T-cell (primary cell): ENCODE results near the gene CAPN14. TPM values are rescaled to one million over a fixed set of nuclear protein-coding genes. Genes with fewer than 3 reads are reported as not detected.

ENCODE experiments used
- ATAC-seq, 4 experiments: fragments of 200-7000 bp in 3 of 4; fragments of 150-1000 bp in 1 of 4; cut with Tn5 transposase; replicated peaks in 1 of 4; 1 replicate in 3 of 4; 2 replicates in 1 of 4; pipeline ENCODE4 v1.10.0; 2021; ENCODE audit warnings: moderate library complexity in 3 of 4, mild to moderate bottlenecking in 2 of 4, moderate number of reproducible peaks in 1 of 4
- CTCF ChIA-PET, 2 donors: fragments of 300-600 bp; sonication (Branson Sonifier 250); formaldehyde crosslinking; loops; one replicate each; lab custom pipeline; 2022; ENCODE audit warnings: antibody characterized with exemption in 2 of 2; lab: Charles Lee
- POLR2A ChIA-PET, 2 donors: fragments of 300-600 bp; sonication (Branson Sonifier 250); formaldehyde crosslinking; loops; one replicate each; lab custom pipeline; 2022; ENCODE audit warnings: antibody characterized with exemption in 2 of 2; lab: Charles Lee
- DNase-seq, 35 experiments: peaks; one replicate each; pipeline versions ENCODE4 v3.0.0 to v3.0.0-alpha.2; 2013 to 2023
- H3K27ac ChIP-seq: one replicate; pipeline ENCODE4 v1.5.1; 2013; ENCODE audit warnings: low read length
- H3K27me3 ChIP-seq, 2 experiments: replicated peaks in 1 of 2; 1 replicate in 1 of 2; 2 replicates in 1 of 2; pipeline versions ENCODE4 v1.6.1 to v1.7.0; 2013; ENCODE audit warnings: low read length in 1 of 2, mixed read lengths in 1 of 2; ENCODE audit not compliant: control insufficient read depth in 2 of 2, insufficient read depth in 2 of 2; ENCODE audit errors: extremely low read depth in 1 of 2
- H3K36me3 ChIP-seq, 2 donors: 1 replicate in 1 of 2; 2 replicates in 1 of 2; pipeline versions ENCODE4 v1.6.1 to v1.7.0; 2013; ENCODE audit warnings: low read length in 1 of 2; ENCODE audit not compliant: control insufficient read depth in 2 of 2, insufficient read depth in 1 of 2; ENCODE audit errors: extremely low read depth in 1 of 2
- H3K4me1 ChIP-seq, 2 experiments: 1 replicate in 1 of 2; 2 replicates in 1 of 2; pipeline versions ENCODE4 v1.6.1 to v1.7.0; 2013; ENCODE audit warnings: low read length in 2 of 2, mixed read lengths in 1 of 2; ENCODE audit not compliant: insufficient read depth in 2 of 2, control insufficient read depth in 1 of 2; ENCODE audit errors: extremely low read depth in 1 of 2
- H3K4me3 ChIP-seq, 2 donors: 1 replicate in 1 of 2; 2 replicates in 1 of 2; pipeline versions ENCODE4 v1.5.1 to v1.7.0; 2013; ENCODE audit warnings: mild to moderate bottlenecking in 2 of 2, low read length in 1 of 2, moderate library complexity in 1 of 2; ENCODE audit not compliant: control insufficient read depth in 1 of 2; ENCODE audit errors: extremely low read depth in 1 of 2
- H3K9me3 ChIP-seq: 2 replicates; pipeline ENCODE4 v1.7.0; 2013
- H3K27ac Mint-ChIP-seq, 2 donors: one replicate each; pipeline ENCODE4 v1.8.0; 2020 to 2021; ENCODE audit warnings: mild to moderate bottlenecking in 2 of 2, mixed read lengths in 2 of 2
- H3K27me3 Mint-ChIP-seq, 2 donors: one replicate each; pipeline ENCODE4 v1.8.0; 2021 to 2022; ENCODE audit warnings: mixed read lengths in 2 of 2
- H3K36me3 Mint-ChIP-seq: one replicate; pipeline ENCODE4 v1.8.0; 2021; ENCODE audit warnings: mixed read lengths
- H3K4me1 Mint-ChIP-seq, 3 donors: one replicate each; pipeline ENCODE4 v1.8.0; 2020 to 2022; ENCODE audit warnings: mixed read lengths in 3 of 3, mild to moderate bottlenecking in 1 of 3
- H3K4me3 Mint-ChIP-seq, 3 donors: one replicate each; pipeline ENCODE4 v1.8.0; 2020 to 2022; ENCODE audit warnings: mild to moderate bottlenecking in 3 of 3, mixed read lengths in 3 of 3, moderate library complexity in 3 of 3
- H3K9me3 Mint-ChIP-seq, 3 donors: one replicate each; pipeline ENCODE4 v1.8.0; 2020 to 2022; ENCODE audit warnings: mixed read lengths in 3 of 3
- WGBS: methylation state at CpG from one replicate; pipeline ENCODE4 v1.1.5; 2013; ENCODE audit warnings: missing lambda C conversion rate; ENCODE audit not compliant: insufficient coverage; 5-methylcytosine and 5-hydroxymethylcytosine counted together
- total RNA-seq, 35 experiments: library from RNA in 6 of 35; stranded (reverse) in 6 of 35; fragments of 120-200 nt in 1 of 35; gene quantifications; one replicate each; pipeline versions ENCODE4 v1.2.1 to v1.2.4 and lab custom pipeline; 2013 to 2026

The CAPN14 gene
- total RNA-seq, 5 donors from 2014 or later (not counting 1 experiment from before 2014, with no cell fraction given): 0.15 to 0.76 (median 0.55) TPM

- H3K4me1 ChIP-seq: no peaks in the 10 kb centered on the region
- DNase-seq: no peak
- CTCF ChIA-PET: no interaction called here
- H3K9me3 Mint-ChIP-seq: no peaks in the 10 kb centered on the region
- no peaks in the 10 kb centered on the region for H3K27me3 ChIP-seq
- H3K27me3 Mint-ChIP-seq: no peaks in the 10 kb centered on the region
- H3K36me3 Mint-ChIP-seq: peaks cover 20% of the 10 kb centered on the region
- no peak for ATAC-seq
- H3K9me3 ChIP-seq: no peaks in the 10 kb centered on the region
- peaks cover 0 to 4% of the 10 kb centered on the region in 2 donors for H3K36me3 ChIP-seq
- H3K4me3 Mint-ChIP-seq: no peak overlapping the region
- no peak overlapping the region for H3K4me3 ChIP-seq
- WGBS: 86% methylated on average over 9 of the region's 10 CpGs
- no peak overlapping the region for H3K27ac Mint-ChIP-seq
- POLR2A ChIA-PET: no interaction called here
- no peak overlapping the region for H3K27ac ChIP-seq
- H3K4me1 Mint-ChIP-seq: no peaks in the 10 kb centered on the region
These were observed 26.8 kb upstream of the CAPN14 start for GRCh38 chr2:31244101-31244500.

- DNase-seq (no peak), ATAC-seq (no peak)
- no CpG with 5 or more reads among the region's 5 CpGs for WGBS
- Mint-ChIP-seq H3K27me3 (no peaks in the 10 kb centered on the region), H3K4me1 (no peaks in the 10 kb centered on the region), H3K4me3 (no peak overlapping the region), H3K27ac (no peak overlapping the region), H3K36me3 (peaks cover 20% of the 10 kb centered on the region), H3K9me3 (no peaks in the 10 kb centered on the region)
- H3K27me3 ChIP-seq: no peaks in the 10 kb centered on the region
- H3K4me3 ChIP-seq: no peak overlapping the region
- ChIA-PET CTCF (no interaction called here), POLR2A (no interaction called here)
- H3K4me1 ChIP-seq: no peaks in the 10 kb centered on the region
- peaks cover 0 to 3% of the 10 kb centered on the region in 2 donors for H3K36me3 ChIP-seq
- H3K27ac ChIP-seq: no peak overlapping the region
- H3K9me3 ChIP-seq: no peaks in the 10 kb centered on the region
These were observed 25.7 kb upstream of the CAPN14 start for GRCh38 chr2:31243053-31243452.

DNA sequence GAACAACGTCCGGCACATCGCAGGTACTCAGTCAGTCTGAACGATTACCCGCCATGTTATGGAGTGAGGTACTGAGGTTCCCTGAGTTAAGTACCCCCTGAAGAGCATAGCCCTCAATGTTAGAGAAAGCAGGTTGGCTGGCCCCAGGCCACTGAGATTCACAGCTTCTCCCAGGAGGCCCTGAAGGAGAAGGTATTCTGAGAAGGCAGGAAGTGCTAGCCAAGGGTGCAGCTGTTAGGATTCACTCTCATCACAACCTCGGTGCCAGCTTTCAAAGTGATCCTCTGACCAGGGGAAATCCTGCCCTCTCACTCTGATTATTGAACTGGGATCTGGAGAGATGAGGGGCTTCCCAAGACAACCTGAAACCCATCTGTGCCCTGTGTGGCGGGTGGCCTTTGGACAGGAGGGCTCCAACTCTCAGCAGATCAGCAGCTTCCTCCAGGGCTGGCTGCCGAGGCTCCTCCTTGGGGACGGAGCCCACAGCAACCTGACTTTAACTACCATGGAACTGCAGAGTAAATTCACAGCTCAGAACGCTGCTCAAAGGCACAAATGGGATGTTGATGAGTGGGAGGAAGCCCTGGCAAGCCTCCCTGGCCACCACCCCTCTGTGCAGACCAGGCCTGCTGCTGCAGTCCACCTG is 24.4 kb upstream of the CAPN14 start:
- Histone ChIP-seq H3K27me3 (no peaks in the 10 kb centered on the region), H3K4me1 (no peaks in the 10 kb centered on the region), H3K27ac (no peak overlapping the region), H3K9me3 (no peaks in the 10 kb centered on the region), H3K4me3 (no peak overlapping the region), H3K36me3 (peaks cover 0 to 2% of the 10 kb centered on the region in 2 donors)
- 100% methylated on average over 6 of the region's 10 CpGs for WGBS
- ChIA-PET POLR2A (no interaction called here), CTCF (no interaction called here)
- Mint-ChIP-seq H3K27ac (no peak overlapping the region), H3K27me3 (no peaks in the 10 kb centered on the region), H3K9me3 (no peaks in the 10 kb centered on the region), H3K4me3 (no peak overlapping the region), H3K36me3 (peaks cover 16% of the 10 kb centered on the region), H3K4me1 (peaks cover 0 to 2% (median 1%) of the 10 kb centered on the region in 3 donors)
- DNase-seq: no peak
- no peak for ATAC-seq

- Histone ChIP-seq H3K4me3 (no peak overlapping the region), H3K9me3 (no peaks in the 10 kb centered on the region), H3K36me3 (no peaks in the 10 kb centered on the region), H3K27ac (no peak overlapping the region), H3K27me3 (no peaks in the 10 kb centered on the region), H3K4me1 (no peaks in the 10 kb centered on the region)
- no peak for ATAC-seq
- Mint-ChIP-seq H3K27ac (no peak overlapping the region), H3K4me1 (peaks cover 0 to 10% (median 6%) of the 10 kb centered on the region in 3 donors), H3K27me3 (no peaks in the 10 kb centered on the region), H3K4me3 (no peak overlapping the region), H3K9me3 (no peaks in the 10 kb centered on the region), H3K36me3 (peaks cover 9% of the 10 kb centered on the region)
- CTCF ChIA-PET: no interaction called here
- WGBS: 79% methylated on average over 6 of the region's 11 CpGs
- no peak for DNase-seq
- POLR2A ChIA-PET: no interaction called here
These were observed 23.4 kb upstream of the CAPN14 start for GRCh38 chr2:31240381-31241365.

DNA sequence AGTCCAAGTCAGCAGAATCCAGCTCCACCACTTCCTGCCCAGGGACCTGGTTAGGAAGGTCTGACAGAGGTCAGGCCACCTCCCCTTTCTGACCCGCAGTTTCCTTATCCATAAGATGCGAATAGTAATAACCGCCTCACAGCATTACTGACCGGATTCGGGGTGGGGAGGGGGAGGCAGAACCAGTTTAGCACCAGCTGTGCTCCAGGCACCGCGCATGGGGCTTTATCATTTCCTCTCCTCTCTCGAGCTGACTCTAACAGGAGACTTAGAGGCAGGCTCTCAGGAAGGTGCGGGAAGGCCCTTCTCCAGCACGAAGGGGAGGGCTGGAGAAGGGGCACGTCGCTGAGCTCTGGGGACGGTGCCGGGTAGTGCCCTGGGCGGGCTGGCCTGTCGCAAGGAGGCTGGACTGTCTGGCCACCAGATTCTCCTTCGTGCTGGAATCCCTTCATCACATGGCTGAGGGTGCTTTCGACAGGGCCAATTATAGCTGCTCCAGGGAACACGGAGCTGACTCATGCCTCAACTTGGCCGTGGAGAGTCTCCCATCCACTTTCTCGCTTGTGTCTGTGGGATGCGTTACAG is 22.4 kb upstream of the CAPN14 start:
- H3K27me3 ChIP-seq: no peaks in the 10 kb centered on the region
- ChIA-PET POLR2A (no interaction called here), CTCF (no interaction called here)
- H3K36me3 ChIP-seq: no peaks in the 10 kb centered on the region
- H3K4me1 ChIP-seq: peaks cover 2 to 8% of the 10 kb centered on the region in 2 experiments
- no peak for DNase-seq
- ATAC-seq: no peak
- H3K9me3 ChIP-seq: no peaks in the 10 kb centered on the region
- Mint-ChIP-seq H3K27ac (no peak overlapping the region), H3K4me1 (peaks cover 10 to 20% (median 16%) of the 10 kb centered on the region in 3 donors), H3K27me3 (no peaks in the 10 kb centered on the region), H3K9me3 (no peaks in the 10 kb centered on the region), H3K4me3 (no peak overlapping the region), H3K36me3 (peaks cover 7% of the 10 kb centered on the region)
- H3K4me3 ChIP-seq: no peak overlapping the region
- no peak overlapping the region for H3K27ac ChIP-seq
- WGBS: 82% methylated on average over 12 of the region's 22 CpGs

- ChIA-PET CTCF (no interaction called here), POLR2A (no interaction called here)
- no peak for DNase-seq
- H3K36me3 ChIP-seq: no peaks in the 10 kb centered on the region
- no peak overlapping the region for H3K27ac ChIP-seq
- Mint-ChIP-seq H3K36me3 (peaks cover 1% of the 10 kb centered on the region), H3K27me3 (no peaks in the 10 kb centered on the region), H3K4me3 (no peak overlapping the region), H3K9me3 (no peaks in the 10 kb centered on the region), H3K4me1 (peaks cover 10 to 22% (median 17%) of the 10 kb centered on the region in 3 donors), H3K27ac (no peak overlapping the region)
- no peaks in the 10 kb centered on the region for H3K9me3 ChIP-seq
- ATAC-seq: no peak
- no peaks in the 10 kb centered on the region for H3K27me3 ChIP-seq
- peaks cover 2 to 14% of the 10 kb centered on the region in 2 experiments for H3K4me1 ChIP-seq
- H3K4me3 ChIP-seq: no peak overlapping the region
- 88% methylated on average over 4 of the region's 13 CpGs for WGBS
These were observed 21.7 kb upstream of the CAPN14 start for GRCh38 chr2:31238906-31239592.
